Trophoblast cell (in vitro differentiated cells and primary cell): ENCODE measurements around the gene GARIN5A.
A peak's percentile ranks its signal among the peaks of the same experiment; 100 is the strongest.

Source experiments
- DNase-seq, 2 donors: peaks; one replicate each; pipeline ENCODE4 v3.0.0-alpha.2; 2016
- H2AFZ ChIP-seq: 2 replicates; pipeline ENCODE4 v1.6.1; 2013; ENCODE audit warnings: low read length, moderate library complexity, mild to moderate bottlenecking; ENCODE audit not compliant: insufficient read depth, poor library complexity
- H2AK5ac ChIP-seq: 2 replicates; pipeline ENCODE4 v1.6.1; 2013; ENCODE audit warnings: mild to moderate bottlenecking, low read length
- H2BK120ac ChIP-seq: 2 replicates; pipeline ENCODE4 v1.6.1; 2013; ENCODE audit warnings: low read length, mild to moderate bottlenecking, moderate library complexity; ENCODE audit not compliant: insufficient read depth, poor library complexity
- H2BK12ac ChIP-seq: 2 replicates; pipeline ENCODE4 v1.6.1; 2013; ENCODE audit warnings: mild to moderate bottlenecking, low read length, moderate library complexity
- H2BK5ac ChIP-seq: 2 replicates; pipeline ENCODE4 v1.6.1; 2013; ENCODE audit warnings: low read length, low read depth, moderate library complexity, mild to moderate bottlenecking; ENCODE audit not compliant: poor library complexity
- H3K14ac ChIP-seq: 2 replicates; pipeline ENCODE4 v1.6.1; 2013; ENCODE audit warnings: mild to moderate bottlenecking, low read length
- H3K18ac ChIP-seq: 2 replicates; pipeline ENCODE4 v1.6.1; 2013; ENCODE audit warnings: mild to moderate bottlenecking, low read length
- H3K23ac ChIP-seq: 2 replicates; pipeline ENCODE4 v1.6.1; 2013; ENCODE audit warnings: low read length
- H3K27ac ChIP-seq: 2 replicates; pipeline ENCODE4 v1.5.1; 2013; ENCODE audit warnings: low read depth, mild to moderate bottlenecking, inconsistent platforms, low read length, moderate library complexity
- H3K27me3 ChIP-seq: 2 replicates; pipeline ENCODE4 v1.6.1; 2013; ENCODE audit warnings: inconsistent platforms, mild to moderate bottlenecking, low read length, moderate library complexity; ENCODE audit not compliant: insufficient read depth
- H3K36me3 ChIP-seq, 2 experiments: 1 replicate in 1 of 2; 2 replicates in 1 of 2; pipeline ENCODE4 v1.6.1; 2013; ENCODE audit warnings: low read length in 2 of 2, mild to moderate bottlenecking in 2 of 2, moderate library complexity in 1 of 2; ENCODE audit not compliant: insufficient read depth in 2 of 2, control insufficient read depth in 1 of 2
- H3K4ac ChIP-seq: 2 replicates; pipeline ENCODE4 v1.6.1; 2013; ENCODE audit warnings: low read depth, mild to moderate bottlenecking, low read length, moderate library complexity
- H3K4me1 ChIP-seq, 2 experiments: 1 replicate in 1 of 2; 2 replicates in 1 of 2; pipeline ENCODE4 v1.6.1; 2013; ENCODE audit warnings: low read length in 2 of 2, mild to moderate bottlenecking in 2 of 2, moderate library complexity in 1 of 2; ENCODE audit not compliant: insufficient read depth in 2 of 2, control insufficient read depth in 1 of 2
- H3K4me2 ChIP-seq: 2 replicates; pipeline ENCODE4 v1.6.1; 2013; ENCODE audit warnings: inconsistent platforms, mild to moderate bottlenecking, low read length, moderate library complexity
- H3K4me3 ChIP-seq: 2 replicates; pipeline ENCODE4 v1.5.1; 2013; ENCODE audit warnings: mild to moderate bottlenecking, low read depth, low read length, inconsistent platforms
- H3K79me1 ChIP-seq: one replicate; pipeline ENCODE4 v1.6.1; 2013; ENCODE audit warnings: low read length
- H3K79me2 ChIP-seq: 2 replicates; pipeline ENCODE4 v1.6.1; 2013; ENCODE audit warnings: low read length, mild to moderate bottlenecking; ENCODE audit not compliant: control insufficient read depth, insufficient read depth, poor library complexity
- H3K9ac ChIP-seq: 2 replicates; pipeline ENCODE4 v1.6.1; 2013; ENCODE audit warnings: mild to moderate bottlenecking, low read length
- H3K9me3 ChIP-seq: 2 replicates; pipeline ENCODE4 v1.6.1; 2013; ENCODE audit warnings: low read depth, mild to moderate bottlenecking, control low read depth, inconsistent platforms, low read length; ENCODE audit not compliant: insufficient read depth
- H4K12ac ChIP-seq: 2 replicates; pipeline ENCODE4 v1.6.1; 2013; ENCODE audit warnings: low read depth, mild to moderate bottlenecking, low read length, moderate library complexity
- H4K8ac ChIP-seq: 2 replicates; pipeline ENCODE4 v1.6.1; 2013; ENCODE audit warnings: low read depth, mild to moderate bottlenecking, low read length, moderate library complexity
- H4K91ac ChIP-seq: one replicate; pipeline ENCODE4 v1.6.1; 2013; ENCODE audit warnings: low read depth, mild to moderate bottlenecking, low read length, moderate library complexity
- WGBS: extraction: QIAGEN DNeasy Blood & Tissue Kit; methylation state at CpG from one replicate; pipeline ENCODE4 v1.1.7; 2013; ENCODE audit warnings: missing lambda C conversion rate; ENCODE audit not compliant: insufficient read length, insufficient coverage; ENCODE audit errors: extremely low coverage; 5-methylcytosine and 5-hydroxymethylcytosine counted together

Gene GARIN5A

GRCh38 chr19:50427997-50428425 is 48.6 kb downstream of the GARIN5A start:
- no peak overlapping the region for H2BK12ac ChIP-seq
- no peak overlapping the region for H3K14ac ChIP-seq
- no peak overlapping the region for H2BK120ac ChIP-seq
- H2AK5ac ChIP-seq, result no peak overlapping the region
- H2BK5ac ChIP-seq, result no peak overlapping the region
- no peak overlapping the region for H4K8ac ChIP-seq
- H3K18ac ChIP-seq, result no peak overlapping the region
- no peak overlapping the region for H4K91ac ChIP-seq
- no peak overlapping the region for H3K4me3 ChIP-seq
- DNase-seq, result peak; percentile 68 to 74
- H3K4me2 ChIP-seq, result no peak overlapping the region
- H3K9me3 ChIP-seq, result peaks cover 3% of the 10 kb centered on the region
- no CpG with 5 or more reads among the region's 38 CpGs for WGBS
- H3K23ac ChIP-seq, result no peak overlapping the region
- H3K36me3 ChIP-seq, result no peaks in the 10 kb centered on the region
- no peak overlapping the region for H3K9ac ChIP-seq
- H3K4me1 ChIP-seq, result peaks cover 6 to 8% of the 10 kb centered on the region in 2 experiments
- no peak overlapping the region for H3K4ac ChIP-seq
- no peak overlapping the region for H3K27ac ChIP-seq
- H3K27me3 ChIP-seq, result no peaks in the 10 kb centered on the region
- no peak overlapping the region for H4K12ac ChIP-seq
- H2AFZ ChIP-seq, result no peak overlapping the region
- H3K79me1 ChIP-seq, result peaks cover 7% of the 10 kb centered on the region
- peaks cover 2% of the 10 kb centered on the region for H3K79me2 ChIP-seq

- H2BK5ac ChIP-seq, result no peak overlapping the region
- no peaks in the 10 kb centered on the region for H3K36me3 ChIP-seq
- H3K9me3 ChIP-seq, result peaks cover 3% of the 10 kb centered on the region
- DNase-seq, result peak; percentile 7 to 62
- H3K23ac ChIP-seq, result no peak overlapping the region
- H2AFZ ChIP-seq, result no peak overlapping the region
- peaks cover 2% of the 10 kb centered on the region for H3K79me2 ChIP-seq
- H3K4me2 ChIP-seq, result no peak overlapping the region
- H4K8ac ChIP-seq, result no peak overlapping the region
- no peak overlapping the region for H4K12ac ChIP-seq
- H2AK5ac ChIP-seq, result no peak overlapping the region
- peaks cover 6% of the 10 kb centered on the region in 2 experiments for H3K4me1 ChIP-seq
- no peak overlapping the region for H3K4me3 ChIP-seq
- no peak overlapping the region for H3K18ac ChIP-seq
- no peak overlapping the region for H4K91ac ChIP-seq
- WGBS, result no CpG with 5 or more reads among the region's 26 CpGs
- H3K79me1 ChIP-seq, result peaks cover 7% of the 10 kb centered on the region
- no peak overlapping the region for H3K14ac ChIP-seq
- no peak overlapping the region for H3K27ac ChIP-seq
- no peak overlapping the region for H2BK12ac ChIP-seq
- no peak overlapping the region for H3K4ac ChIP-seq
- no peak overlapping the region for H2BK120ac ChIP-seq
- H3K9ac ChIP-seq, result no peak overlapping the region
- H3K27me3 ChIP-seq, result no peaks in the 10 kb centered on the region
These were observed 49.2 kb downstream of the GARIN5A start for GRCh38 chr19:50427318-50427925.

GRCh38 chr19:50425581-50425980 is 51.1 kb downstream of the GARIN5A start:
- no peak overlapping the region for H3K4ac ChIP-seq
- no peak overlapping the region for H4K8ac ChIP-seq
- H3K79me1 ChIP-seq, result no peaks in the 10 kb centered on the region
- no CpG with 5 or more reads among the region's 7 CpGs for WGBS
- H3K27me3 ChIP-seq, result no peaks in the 10 kb centered on the region
- no peak overlapping the region for H3K4me3 ChIP-seq
- H3K18ac ChIP-seq, result no peak overlapping the region
- H3K36me3 ChIP-seq, result no peaks in the 10 kb centered on the region
- no peak overlapping the region for H3K27ac ChIP-seq
- no peaks in the 10 kb centered on the region for H3K79me2 ChIP-seq
- no peak for DNase-seq
- no peak overlapping the region for H2AK5ac ChIP-seq
- no peak overlapping the region for H2BK5ac ChIP-seq
- no peaks in the 10 kb centered on the region for H3K4me1 ChIP-seq
- no peak overlapping the region for H4K91ac ChIP-seq
- no peak overlapping the region for H2AFZ ChIP-seq
- H4K12ac ChIP-seq, result no peak overlapping the region
- H3K23ac ChIP-seq, result no peak overlapping the region
- peaks cover 3% of the 10 kb centered on the region for H3K9me3 ChIP-seq
- no peak overlapping the region for H2BK120ac ChIP-seq
- H3K9ac ChIP-seq, result no peak overlapping the region
- H3K14ac ChIP-seq, result no peak overlapping the region
- H3K4me2 ChIP-seq, result no peak overlapping the region
- no peak overlapping the region for H2BK12ac ChIP-seq

GRCh38 chr19:50423279-50424113 is 53.2 kb downstream of the GARIN5A start:
- Histone ChIP-seq H4K12ac (no peak overlapping the region), H2AK5ac (no peak overlapping the region)

More at GRCh38 chr19:50423279-50424113, 53.2 kb downstream of the GARIN5A start:
- Histone ChIP-seq H3K79me1 (no peaks in the 10 kb centered on the region), H3K14ac (no peak overlapping the region), H3K4me2 (no peak overlapping the region), H2BK120ac (no peak overlapping the region), H3K9ac (no peak overlapping the region), H3K4ac (no peak overlapping the region), H2BK5ac (no peak overlapping the region), H2BK12ac (no peak overlapping the region), H4K91ac (no peak overlapping the region), H3K36me3 (no peaks in the 10 kb centered on the region), H3K9me3 (no peaks in the 10 kb centered on the region), H2AFZ (no peak overlapping the region), H3K79me2 (no peaks in the 10 kb centered on the region), H3K4me3 (no peak overlapping the region), H3K18ac (no peak overlapping the region), H3K27ac (no peak overlapping the region), H3K27me3 (peaks cover 2% of the 10 kb centered on the region), H4K8ac (no peak overlapping the region), H3K23ac (no peak overlapping the region), H3K4me1 (no peaks in the 10 kb centered on the region)
- no CpG with 5 or more reads among the region's 22 CpGs for WGBS
- no peak for DNase-seq
